Adrenal gland (tissue), 5 donors: Measurements from ENCODE around the gene ILK.

ENCODE experiments used
- CTCF ChIP-seq, 6 experiments: fragments of 450-650 bp in 4 of 6; fragments of 200-600 bp in 2 of 6; sonication (generic) in 1 of 6; IDR thresholded peaks; 1 replicate in 5 of 6; 2 replicates in 1 of 6; pipeline versions ENCODE4 v1.5.1 to v1.8.0; 2016 to 2021; ENCODE audit warnings: antibody characterized with exemption in 6 of 6, mild to moderate bottlenecking in 2 of 6, moderate library complexity in 1 of 6
- POLR2A ChIP-seq, 2 donors: fragments of 450-650 bp; IDR thresholded peaks; one replicate each; pipeline ENCODE4 v1.6.1; 2017; ENCODE audit warnings: antibody characterized with exemption in 2 of 2, mild to moderate bottlenecking in 2 of 2, moderate library complexity in 1 of 2
- donor health status: DM: no; HTN: no; CAD: no.

- no peak for TF ChIP-seq CTCF (IDR thresholded peaks at IDR 0.05)
- no peak for TF ChIP-seq POLR2A (IDR thresholded peaks at IDR 0.05)
Measured at GRCh38 chr11:6615882-6616585, 12.5 kb downstream of the ILK start.
